Thyroid gland (tissue), 4 donors: Measurements from ENCODE around the gene ACSM2B.
"Not testable (repeated sequence)": the region's sequence is repeated elsewhere in the genome, so short reads cannot be mapped to it uniquely, and the experiment has no call there.

Experiments
- CTCF ChIP-seq, 6 experiments: fragments of 200-600 bp in 3 of 6; fragments of 450-650 bp in 3 of 6; sonication (generic) in 3 of 6; IDR thresholded peaks; one replicate each; pipeline ENCODE4 v1.5.1; 2016 to 2019; ENCODE audit warnings: antibody characterized with exemption in 6 of 6, mild to moderate bottlenecking in 2 of 6, inconsistent platforms in 1 of 6, moderate library complexity in 1 of 6
- POLR2A ChIP-seq, 2 donors: fragments of 450-650 bp; IDR thresholded peaks; one replicate each; pipeline ENCODE4 v1.6.1; 2017; ENCODE audit warnings: antibody characterized with exemption in 2 of 2, mild to moderate bottlenecking in 2 of 2, moderate library complexity in 1 of 2

- TF ChIP-seq CTCF, POLR2A (IDR thresholded peaks at IDR 0.05): not testable (repeated sequence)
Observed at GRCh38 chr16:20491448-20491847, 84.7 kb downstream of the ACSM2B start.
